Esophagus mucosa (tissue), 1 donor: ENCODE data around the gene GUK1. TPM values are rescaled to one million over a fixed set of nuclear protein-coding genes. Genes with fewer than 3 reads are reported as not detected.
"Not testable (repeated sequence)": the region's sequence is repeated elsewhere in the genome, so short reads cannot be mapped to it uniquely, and the experiment has no call there.

ENCODE experiments used
- ATAC-seq: fragments of 200-7000 bp; cut with Tn5 transposase; one replicate; pipeline ENCODE4 v1.9.1; 2020
- total RNA-seq: library from RNA; stranded (reverse); gene quantifications from one replicate; pipeline ENCODE4 v1.2.4, GENCODE V29; 2023
- donor health status: DM: yes; HTN: yes; CAD: no.

The GUK1 gene
- total RNA-seq, 1 donor from 2014 or later, result 241 TPM

- ATAC-seq, result no peak
Observed at GRCh38 chr1:228105270-228105995, 34.6 kb upstream of the GUK1 start.

GRCh38 chr1:228105996-228106799 is 33.9 kb upstream of the GUK1 start:
- ATAC-seq, result no peak

- no peak for ATAC-seq
Observed at GRCh38 chr1:228106800-228107054, 33.4 kb upstream of the GUK1 start.

DNA sequence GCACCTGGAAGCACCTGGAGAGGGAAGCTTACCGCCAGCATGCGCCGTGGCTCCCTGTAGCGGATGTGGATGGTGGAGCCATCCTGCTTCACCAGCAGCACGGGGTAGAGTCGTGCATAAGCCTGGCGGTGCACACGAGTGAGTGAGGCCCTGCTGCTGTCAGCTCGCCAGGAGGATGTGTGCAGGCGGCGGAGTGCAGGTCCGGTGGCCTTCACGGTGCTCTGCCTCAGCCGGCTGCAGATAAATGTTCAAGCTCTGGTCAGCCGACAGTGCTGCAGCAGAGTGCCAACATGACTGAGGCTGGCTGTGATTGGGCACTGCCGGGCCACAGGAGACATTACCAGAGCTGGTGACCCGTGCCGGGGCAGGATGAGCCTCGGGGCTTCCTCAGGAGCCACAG is 32.4 kb upstream of the GUK1 start:
- no peak for ATAC-seq

- ATAC-seq, result no peak
Observed at GRCh38 chr1:228108055-228108690, 31.9 kb upstream of the GUK1 start.

DNA sequence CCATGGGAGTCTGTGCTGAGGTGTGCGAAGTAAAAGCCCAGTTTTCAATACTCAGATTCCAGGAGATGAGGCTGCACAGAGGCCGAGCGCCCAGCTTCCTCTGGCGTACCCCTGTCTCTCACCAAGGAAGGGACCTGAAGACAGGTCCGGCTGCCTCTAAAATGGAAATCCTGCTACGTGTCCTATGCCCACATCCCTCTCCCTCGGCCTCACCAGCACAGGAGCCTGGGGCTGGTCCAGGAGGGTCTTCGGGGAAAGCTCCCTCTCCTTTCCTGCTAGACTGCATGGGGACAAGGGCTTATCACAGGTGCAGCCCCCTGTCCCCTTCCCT is 31.4 kb upstream of the GUK1 start:
- no peak for ATAC-seq

DNA sequence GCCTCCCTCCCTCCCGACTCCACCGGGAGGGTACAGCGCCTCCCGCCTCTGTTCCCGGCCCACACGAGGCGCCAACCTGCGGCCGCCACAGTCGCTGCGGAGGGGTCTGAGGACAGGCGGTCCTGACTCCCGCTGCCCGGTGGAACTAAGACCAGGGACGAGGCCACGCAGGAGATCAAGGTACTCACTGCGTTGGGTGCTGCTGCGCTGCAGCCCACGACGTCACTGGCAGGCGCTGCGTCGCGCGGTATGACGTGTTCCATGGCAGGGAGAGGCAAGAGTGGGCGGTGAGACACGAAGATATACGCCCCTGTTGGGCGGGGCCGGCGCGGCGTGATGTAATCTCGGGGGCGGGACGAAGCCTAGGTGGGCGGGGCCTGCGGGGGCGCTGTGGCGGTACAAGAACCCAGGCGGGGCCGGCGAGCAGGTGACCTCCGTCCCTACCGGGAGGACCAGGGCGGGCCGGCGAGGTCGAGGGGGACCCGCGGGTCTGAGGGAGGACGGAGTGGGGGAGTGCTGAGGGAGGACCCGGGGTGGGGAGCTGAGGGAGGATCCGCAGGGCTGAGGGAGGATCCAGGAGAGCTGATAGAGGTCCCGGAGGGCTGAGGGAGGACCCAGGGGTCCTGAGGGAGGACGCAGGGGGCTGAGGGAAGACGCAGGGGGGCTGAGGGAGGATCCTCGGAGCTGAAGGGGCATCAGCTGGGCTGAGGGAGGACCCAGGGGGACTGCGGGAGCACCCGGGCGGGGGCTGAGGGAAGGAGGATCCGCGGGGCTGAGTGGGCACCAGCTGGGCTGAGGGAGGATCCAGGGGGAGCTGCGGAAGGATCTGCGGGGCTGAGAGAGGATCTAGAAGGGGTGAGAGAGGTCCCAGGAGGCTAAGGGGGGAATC is 30.8 kb upstream of the GUK1 start, which contains the start of gene MRPL55:
TSS of gene MRPL55 (minus strand) at position 227 of the 889 bp plus-strand sequence. CDS start 1,039 bp downstream, outside the sequence.
- peak; percentile 98 for ATAC-seq

DNA sequence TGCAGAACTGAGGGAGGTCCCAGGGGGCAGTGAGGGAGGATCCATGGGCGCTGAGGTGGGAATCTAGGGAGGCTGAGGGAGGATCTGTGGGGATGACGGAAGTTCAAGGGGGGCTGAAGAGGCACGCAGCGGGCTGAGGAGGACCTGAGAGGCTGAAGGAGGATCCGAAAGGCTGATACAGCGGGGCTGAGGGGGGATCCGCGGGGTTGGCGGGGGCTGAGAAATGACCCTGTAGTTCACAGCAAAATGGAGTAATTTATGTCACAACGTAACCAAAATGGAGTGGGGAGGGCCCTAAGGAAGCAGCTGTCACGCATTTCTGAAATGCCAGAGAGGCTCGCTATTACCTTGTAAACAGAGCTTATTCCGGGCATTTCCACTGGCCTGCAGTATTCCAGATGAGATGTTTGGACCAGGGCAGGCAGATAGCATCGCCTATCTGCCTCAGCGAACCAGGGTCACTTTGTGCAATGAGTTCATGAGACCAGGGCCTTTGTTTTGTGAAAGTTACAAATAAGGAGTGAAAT is 30.1 kb upstream of the GUK1 start:
- ATAC-seq, result no peak

DNA sequence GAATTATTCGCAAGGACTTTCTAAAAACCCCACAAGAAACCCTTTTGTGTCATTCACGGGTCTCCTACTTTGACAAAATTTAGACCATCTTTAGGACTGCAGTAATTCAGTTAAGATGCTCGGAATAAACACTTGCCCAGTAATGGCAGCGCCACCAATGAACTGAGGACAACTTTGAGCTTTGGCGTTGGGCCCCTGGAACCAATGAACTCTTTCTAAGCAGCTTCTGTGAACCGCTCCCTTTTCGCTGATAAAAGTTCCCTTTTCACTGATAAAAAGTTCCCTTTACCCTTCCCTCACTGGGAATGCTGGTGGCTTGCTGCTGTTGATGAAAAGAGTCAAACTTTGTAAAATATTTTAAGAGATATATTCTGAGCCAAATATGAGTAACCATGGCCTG is 29.5 kb upstream of the GUK1 start:
- no peak for ATAC-seq

DNA sequence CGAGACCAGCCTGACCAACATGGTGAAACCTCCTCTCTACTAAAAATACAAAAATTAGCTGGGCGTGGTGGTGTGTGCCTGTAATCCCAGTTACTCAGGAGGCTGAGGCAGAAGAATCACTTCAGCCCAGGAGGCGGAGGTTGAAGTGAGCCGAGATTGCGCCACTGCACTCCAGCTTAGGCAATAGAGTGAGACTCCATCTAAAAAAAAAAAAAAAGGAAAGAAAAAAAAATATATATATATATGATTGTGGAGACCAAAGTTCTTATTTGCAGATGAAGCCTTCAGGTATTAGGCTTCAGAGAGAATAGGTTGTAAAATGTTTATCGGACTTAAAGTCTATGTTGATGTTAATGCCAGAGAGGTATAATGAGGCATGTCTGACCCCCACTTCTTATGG is 28.8 kb upstream of the GUK1 start:
- not testable (repeated sequence) for ATAC-seq

DNA sequence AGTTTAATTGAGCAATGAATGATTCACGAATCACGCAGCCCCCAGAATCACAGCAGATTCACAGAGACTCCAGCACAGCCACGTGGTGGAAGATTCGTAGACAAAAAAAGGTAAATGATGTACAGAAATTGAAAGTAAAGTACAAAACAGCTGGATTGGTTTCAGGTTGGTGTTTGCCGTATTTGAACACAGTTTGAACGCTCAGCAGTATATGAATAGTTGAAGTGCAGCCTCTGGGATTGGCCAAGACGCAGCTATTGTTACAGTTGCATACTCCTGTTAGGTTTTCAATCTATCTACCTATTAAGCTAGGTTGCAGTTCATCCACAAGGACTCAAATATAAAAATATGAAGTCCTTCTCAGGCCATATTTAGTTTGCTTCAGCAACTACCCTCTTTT is 27.9 kb upstream of the GUK1 start:
- ATAC-seq, result no peak

- ATAC-seq, result no peak
Observed at GRCh38 chr1:228112617-228113016, 27.5 kb upstream of the GUK1 start.

- no peak for ATAC-seq
Observed at GRCh38 chr1:228114827-228115226, 25.3 kb upstream of the GUK1 start.

DNA sequence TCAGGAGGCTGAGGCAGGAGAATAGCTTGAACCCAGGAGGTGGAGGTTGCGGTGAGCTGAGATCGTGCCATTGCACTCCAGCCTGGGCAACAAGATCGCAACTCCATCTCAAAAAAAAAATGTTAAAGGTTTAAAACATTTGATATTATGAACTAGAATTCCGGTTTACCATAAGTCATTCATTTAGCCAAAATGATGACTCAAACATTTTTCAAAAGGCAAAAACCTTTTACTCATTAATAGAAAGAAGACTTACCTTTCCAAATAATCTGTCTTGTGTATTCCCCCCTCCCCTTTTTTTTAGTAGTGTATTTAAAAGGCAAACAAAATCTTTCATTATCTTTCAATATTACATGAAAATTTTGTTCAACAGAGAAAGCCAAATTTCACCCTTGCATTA is 22.7 kb upstream of the GUK1 start:
- ATAC-seq, result no peak

GRCh38 chr1:228118040-228118439 is 22.0 kb upstream of the GUK1 start:
- ATAC-seq, result no peak

DNA sequence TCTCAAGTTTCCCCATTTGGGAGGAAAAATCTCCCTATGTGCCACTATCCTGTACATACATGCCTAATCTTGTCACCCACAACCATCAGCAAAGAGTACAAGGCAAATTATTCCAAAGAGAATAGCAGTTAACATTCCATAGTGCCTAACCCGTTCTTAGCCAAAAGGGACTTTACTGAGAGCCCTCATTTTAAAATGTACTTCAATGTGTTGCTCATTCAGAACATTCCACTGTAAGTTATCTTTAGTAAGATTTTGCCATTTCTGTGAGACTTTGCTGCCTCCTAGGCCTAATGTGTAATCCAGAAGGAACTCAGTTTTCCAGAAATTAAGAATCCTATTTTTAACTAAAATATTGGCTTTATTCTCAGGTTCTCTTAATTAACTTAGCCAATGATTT is 19.7 kb upstream of the GUK1 start:
- ATAC-seq, result no peak

DNA sequence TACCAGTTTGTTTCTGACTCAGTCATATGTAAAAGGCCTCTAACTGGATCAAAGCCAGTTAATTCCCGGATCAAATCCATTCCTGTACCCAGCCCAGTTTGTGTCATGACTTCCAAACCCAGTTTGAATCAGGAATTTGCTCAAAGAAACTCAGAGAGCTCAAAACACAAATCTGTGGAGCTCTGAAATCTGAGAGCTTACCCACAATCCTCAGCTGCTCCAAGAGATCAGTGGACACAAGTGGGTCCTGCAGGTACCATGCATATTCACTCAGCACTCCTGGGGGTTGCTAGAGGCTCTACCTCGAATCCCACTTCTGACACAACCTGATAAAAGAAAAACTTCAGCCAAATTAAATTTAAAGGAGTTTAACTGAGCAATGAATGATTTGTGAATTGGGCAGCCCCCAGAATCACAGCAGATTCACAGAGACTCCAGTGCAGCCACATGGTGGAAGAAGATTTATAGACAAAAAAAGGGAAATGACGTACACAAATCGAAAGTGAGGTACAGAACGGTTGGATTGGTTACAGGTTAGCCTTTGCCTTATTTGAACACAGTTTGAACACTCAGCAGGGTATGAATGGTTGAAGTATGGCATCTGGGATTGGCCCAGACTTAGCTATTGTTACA is 19.1 kb upstream of the GUK1 start:
- peak; percentile 54 for ATAC-seq

GRCh38 chr1:228122921-228123441 is 17.1 kb upstream of the GUK1 start:
- ATAC-seq, result no peak

- no peak for ATAC-seq
Observed at GRCh38 chr1:228123505-228123904, 16.6 kb upstream of the GUK1 start.

DNA sequence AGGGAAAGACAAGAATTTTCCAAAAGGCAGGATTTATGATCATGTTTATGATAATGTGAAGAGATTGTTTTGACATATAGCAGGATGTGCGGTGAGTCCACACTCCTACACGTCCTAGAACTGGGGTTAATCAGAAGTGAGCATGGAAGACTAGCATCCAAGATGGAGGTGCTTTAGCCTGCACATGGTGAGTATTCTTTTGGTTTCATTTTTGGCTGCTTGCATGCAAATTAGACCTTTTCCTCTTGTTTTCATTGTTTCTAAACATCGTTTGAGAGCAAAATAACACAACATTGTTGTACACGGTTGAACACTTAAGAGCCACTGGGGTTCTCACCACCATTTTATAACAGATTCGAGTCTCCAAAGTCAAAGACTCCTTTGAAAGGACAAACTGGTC is 14.9 kb upstream of the GUK1 start:
- ATAC-seq, result no peak

GRCh38 chr1:228131766-228132165 is 8.3 kb upstream of the GUK1 start:
- ATAC-seq, result peak; percentile 37

DNA sequence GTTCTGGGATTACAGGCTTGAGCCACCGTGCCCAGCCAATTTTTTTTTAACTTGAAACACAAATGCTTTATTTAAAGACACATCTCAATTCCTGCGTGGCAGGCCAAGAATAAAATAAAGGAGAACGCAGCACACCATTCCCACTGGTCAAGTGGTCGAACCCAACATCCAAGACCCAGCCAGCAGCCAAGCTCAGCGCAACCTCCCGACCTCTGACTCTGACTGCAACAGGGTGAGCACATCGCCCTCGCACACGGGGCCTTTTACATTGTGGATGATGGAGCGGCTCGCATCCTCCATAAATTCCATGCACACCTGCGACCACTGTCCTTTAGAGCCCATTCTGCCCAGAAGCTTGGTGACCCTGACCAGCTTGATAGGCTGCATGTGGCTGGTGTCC is 5.5 kb upstream of the GUK1 start:
- no peak for ATAC-seq
